Stimulated activated effector memory CD8-positive, alpha-beta T cell treated with anti-CD3 and anti-CD28 coated beads, Interleukin-12 subunit alpha, Interleukin-12 subunit beta, amount 100 ng/mL, for 72 hours (primary cell): ENCODE measurements around the gene GPR17.

Source experiments
- ATAC-seq: fragments of 150-1000 bp; cut with Tn5 transposase; 2 replicates; pipeline ENCODE4 v1.10.0; 2021
- DNase-seq, 2 donors: peaks; one replicate each; pipeline ENCODE4 v3.0.0; 2021 to 2022; ENCODE audit warnings: low spot score in 2 of 2
- H3K27ac Mint-ChIP-seq: one replicate; pipeline ENCODE4 v1.8.0; 2022; ENCODE audit warnings: mild to moderate bottlenecking, mixed read lengths
- H3K36me3 Mint-ChIP-seq: one replicate; pipeline ENCODE4 v1.8.0; 2022; ENCODE audit warnings: mild to moderate bottlenecking, mixed read lengths
- H3K4me1 Mint-ChIP-seq: one replicate; pipeline ENCODE4 v1.8.0; 2022; ENCODE audit warnings: mixed read lengths
- H3K4me3 Mint-ChIP-seq: one replicate; pipeline ENCODE4 v1.8.0; 2022; ENCODE audit warnings: mild to moderate bottlenecking, mixed read lengths
- H3K9me3 Mint-ChIP-seq: one replicate; pipeline ENCODE4 v1.8.0; 2022; ENCODE audit warnings: mixed read lengths

The GPR17 gene

DNA sequence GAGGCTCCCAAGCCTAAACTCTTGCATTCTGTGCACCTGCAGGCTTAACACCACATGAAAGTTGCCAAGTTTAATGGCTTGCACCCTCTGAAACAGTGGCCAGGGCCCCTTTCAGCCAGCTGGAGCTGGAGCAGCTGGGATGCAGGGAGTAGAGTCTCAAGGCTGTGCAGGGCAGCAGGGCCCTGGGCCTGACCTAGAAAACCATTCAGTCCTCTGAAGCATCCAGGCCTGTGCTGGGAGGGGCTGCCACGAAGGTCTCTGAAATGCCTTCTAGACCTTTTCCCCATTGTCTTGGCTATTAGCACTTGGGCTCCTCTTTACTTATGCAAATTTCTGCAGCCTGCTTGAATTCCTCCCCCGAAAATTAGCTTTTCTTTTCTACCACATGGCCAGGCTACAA lies 44.7 kb downstream of the GPR17 start:
- Mint-ChIP-seq H3K4me3 (no peak overlapping the region), H3K4me1 (no peaks in the 10 kb centered on the region), H3K9me3 (peaks cover 12% of the 10 kb centered on the region), H3K27ac (no peak overlapping the region), H3K36me3 (no peaks in the 10 kb centered on the region)
- DNase-seq (no peak), ATAC-seq (no peak)

DNA sequence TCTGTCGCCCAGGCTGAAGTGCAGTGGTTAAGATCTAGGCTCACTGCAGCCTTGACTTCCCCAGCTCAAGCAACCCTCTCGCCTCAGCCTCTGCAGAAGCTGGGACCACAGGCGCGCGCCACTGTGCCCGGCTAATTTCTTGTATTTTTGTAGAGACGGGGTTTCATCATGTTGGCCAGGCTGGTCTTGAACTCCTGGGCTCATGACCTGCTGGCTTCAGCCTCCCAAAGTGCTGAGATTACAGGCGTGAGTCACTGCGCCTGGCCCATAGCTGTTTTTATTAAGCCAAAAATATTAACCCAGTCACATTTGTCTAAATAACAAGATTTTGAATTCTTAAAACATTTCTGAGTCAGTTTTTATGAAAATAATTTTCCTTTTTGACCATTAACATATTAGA lies 49.0 kb downstream of the GPR17 start:
- H3K4me3 Mint-ChIP-seq: no peak overlapping the region
- ATAC-seq (no peak), DNase-seq (no peak)
- H3K4me1 Mint-ChIP-seq: no peaks in the 10 kb centered on the region
- H3K27ac Mint-ChIP-seq: no peak overlapping the region
- peaks cover under 1% of the 10 kb centered on the region for H3K36me3 Mint-ChIP-seq
- peaks cover 12% of the 10 kb centered on the region for H3K9me3 Mint-ChIP-seq

DNA sequence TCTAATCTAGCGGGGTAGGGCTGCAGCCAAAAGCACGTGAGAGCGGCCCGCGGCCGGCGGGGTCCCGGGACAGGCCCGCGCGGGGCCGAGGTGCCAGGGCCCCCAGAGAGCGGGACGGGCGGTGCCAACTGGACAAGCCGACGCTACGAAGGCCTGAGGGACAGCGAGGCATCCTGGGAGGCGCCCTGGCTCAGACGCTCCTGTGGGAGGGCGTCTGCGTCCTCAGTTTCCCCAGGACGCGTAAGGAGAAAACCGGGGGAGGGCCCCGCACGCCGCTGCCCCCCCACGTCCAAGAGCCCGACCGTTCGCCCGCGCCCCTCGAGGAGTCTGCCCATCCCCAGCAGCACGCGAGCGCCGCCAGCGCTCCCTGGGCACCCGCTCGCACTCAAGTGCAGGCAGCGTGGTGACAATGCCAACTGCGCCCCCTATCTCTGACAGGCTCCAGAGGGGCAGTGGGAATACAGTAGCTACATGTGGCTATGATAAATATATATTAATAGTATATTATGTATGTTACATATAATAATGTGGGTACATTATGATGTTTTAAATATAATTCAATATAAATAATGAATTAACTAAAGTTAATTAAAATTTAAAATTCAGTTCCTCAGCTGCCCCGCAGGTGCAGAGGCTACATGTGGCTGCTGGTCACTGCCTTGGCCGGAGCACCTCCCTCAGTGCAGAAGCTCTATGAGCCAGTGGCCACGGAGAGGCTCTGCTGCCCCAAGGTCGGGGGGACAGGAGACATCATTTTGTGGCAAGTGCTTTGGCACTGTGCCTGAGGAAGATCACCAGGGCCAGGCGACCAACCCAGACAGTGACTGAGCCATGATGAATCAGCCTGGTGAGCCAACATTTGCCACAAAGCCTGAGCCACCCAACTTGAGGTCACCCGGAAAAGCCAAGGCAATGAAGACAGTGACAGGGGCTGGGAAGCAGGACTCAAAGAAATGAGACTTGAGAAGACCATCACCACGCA lies 49.8 kb downstream of the GPR17 start:
- Mint-ChIP-seq H3K4me1 (peaks cover 8% of the 10 kb centered on the region), H3K36me3 (peaks cover 8% of the 10 kb centered on the region), H3K9me3 (peaks cover 12% of the 10 kb centered on the region), H3K4me3 (no peak overlapping the region), H3K27ac (no peak overlapping the region)
- DNase-seq (no peak), ATAC-seq (peak; percentile 79)

DNA sequence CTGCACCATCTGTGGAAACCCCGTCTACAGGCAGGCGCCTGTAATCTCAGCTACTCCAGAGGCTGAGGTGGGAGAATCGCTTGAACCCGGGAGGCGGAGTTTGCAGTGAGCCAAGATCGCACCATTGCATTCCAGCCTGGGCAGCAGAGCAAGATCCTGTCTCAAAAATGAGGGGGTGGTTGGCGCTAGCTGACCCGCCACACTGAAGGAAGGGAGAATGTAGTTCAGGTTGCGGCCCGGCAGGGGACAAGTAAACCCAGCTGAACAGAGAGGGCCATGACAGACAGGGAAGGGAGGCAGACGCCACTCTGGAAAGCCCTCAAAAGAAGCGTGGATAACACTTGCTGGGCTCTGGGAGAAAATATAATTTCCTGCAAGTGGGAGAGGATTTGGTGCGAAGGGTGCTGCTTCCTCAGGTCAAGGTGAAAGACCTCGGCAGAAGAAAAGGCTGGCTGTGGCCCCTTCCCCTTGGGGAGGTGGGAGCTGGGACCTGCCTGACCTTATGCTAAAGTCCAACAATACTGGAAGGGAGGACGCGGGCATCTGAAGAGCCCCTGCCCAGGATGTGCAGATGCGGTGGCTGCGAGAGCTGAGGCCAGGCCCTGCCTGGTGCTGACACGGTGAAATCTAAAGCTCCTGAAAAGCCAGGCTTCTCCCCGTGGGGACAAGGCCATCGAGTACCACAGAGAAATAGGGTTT lies 51.7 kb downstream of the GPR17 start:
- H3K36me3 Mint-ChIP-seq: peaks cover 21% of the 10 kb centered on the region
- no peak overlapping the region for H3K4me3 Mint-ChIP-seq
- peak overlapping the region; percentile 36 for H3K27ac Mint-ChIP-seq
- peaks cover 8% of the 10 kb centered on the region for H3K4me1 Mint-ChIP-seq
- no peak for DNase-seq
- ATAC-seq: no peak
- no peaks in the 10 kb centered on the region for H3K9me3 Mint-ChIP-seq

DNA sequence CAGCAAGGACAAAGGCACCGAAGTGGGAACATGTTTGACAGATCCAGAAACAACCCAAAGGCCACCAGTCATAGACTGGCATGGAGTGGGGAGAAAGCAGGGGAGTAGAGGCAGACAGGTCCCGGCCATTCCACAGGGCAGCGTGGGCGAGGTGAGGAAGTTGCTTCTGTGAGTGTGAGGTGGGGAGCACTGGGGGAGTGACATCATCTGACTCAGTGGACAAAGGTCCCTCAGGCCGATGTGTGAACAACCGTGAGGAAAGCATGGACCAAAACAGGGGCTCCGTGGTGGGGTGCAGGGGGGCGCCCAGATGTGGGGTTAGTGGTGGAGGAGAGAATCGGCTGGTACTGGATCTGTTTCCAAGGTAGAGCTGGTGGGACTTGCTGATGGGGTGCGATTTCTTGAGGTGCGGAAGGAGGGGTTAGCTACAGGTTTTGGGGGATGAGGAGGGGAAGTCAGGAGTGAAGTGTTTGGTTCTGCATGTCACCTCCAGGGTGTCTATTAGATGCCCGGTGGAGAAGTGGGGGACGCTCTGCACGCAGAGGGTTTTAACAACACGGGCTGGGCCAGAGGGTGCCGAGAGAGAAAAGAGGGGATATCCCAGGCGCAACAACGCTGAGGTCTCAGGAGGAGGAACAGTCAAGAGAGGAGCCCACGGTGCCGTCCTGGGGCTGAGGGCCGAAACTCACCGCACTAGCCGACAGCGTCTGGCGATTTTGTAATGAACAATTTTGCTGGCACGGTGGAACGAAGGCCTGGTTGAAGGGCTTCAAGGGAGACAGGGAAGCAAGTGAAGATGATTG lies 52.8 kb downstream of the GPR17 start:
- DNase-seq (no peak), ATAC-seq (no peak)
- Mint-ChIP-seq H3K4me3 (no peak overlapping the region), H3K4me1 (peaks cover 8% of the 10 kb centered on the region), H3K27ac (peak overlapping the region; percentile 43), H3K9me3 (no peaks in the 10 kb centered on the region), H3K36me3 (peaks cover 31% of the 10 kb centered on the region)

DNA sequence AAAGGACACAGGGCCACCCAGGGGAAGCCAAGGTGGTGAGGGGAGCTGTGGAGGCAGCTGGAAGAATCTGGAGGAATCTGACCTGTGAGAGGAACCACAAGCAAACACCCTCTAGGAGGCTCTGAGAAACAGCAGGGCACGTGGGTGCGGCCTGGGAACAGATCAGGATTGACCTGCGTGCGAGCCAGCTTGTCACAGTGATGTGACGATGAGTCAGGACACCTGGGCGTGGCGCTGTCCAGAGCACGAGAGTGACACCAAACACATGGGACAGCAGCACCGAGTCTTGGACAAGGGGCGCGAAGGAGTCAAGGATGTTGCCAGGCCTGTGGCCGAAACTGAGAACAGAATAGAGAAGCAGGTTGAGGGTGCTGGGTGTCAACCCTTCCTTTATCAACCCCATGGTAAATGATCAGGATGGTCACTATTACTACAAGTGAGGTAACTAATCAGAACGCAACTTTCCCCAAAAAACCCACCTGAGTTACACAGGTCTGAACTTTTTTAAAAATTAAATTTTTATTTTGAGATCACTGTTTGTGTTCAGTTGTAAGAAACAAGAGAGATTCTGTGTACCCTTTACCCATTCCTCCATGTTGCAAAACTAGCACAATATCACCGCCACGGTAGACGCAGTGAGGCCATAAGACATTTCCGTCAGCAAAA lies 54.7 kb downstream of the GPR17 start:
- Mint-ChIP-seq H3K36me3 (peaks cover 50% of the 10 kb centered on the region), H3K9me3 (no peaks in the 10 kb centered on the region), H3K4me3 (peak overlapping the region; percentile 88), H3K4me1 (peaks cover 22% of the 10 kb centered on the region), H3K27ac (peak overlapping the region; percentile 94)
- ATAC-seq (peak; percentile 6), DNase-seq (peak in 1 of 2 donors; percentile 58)

DNA sequence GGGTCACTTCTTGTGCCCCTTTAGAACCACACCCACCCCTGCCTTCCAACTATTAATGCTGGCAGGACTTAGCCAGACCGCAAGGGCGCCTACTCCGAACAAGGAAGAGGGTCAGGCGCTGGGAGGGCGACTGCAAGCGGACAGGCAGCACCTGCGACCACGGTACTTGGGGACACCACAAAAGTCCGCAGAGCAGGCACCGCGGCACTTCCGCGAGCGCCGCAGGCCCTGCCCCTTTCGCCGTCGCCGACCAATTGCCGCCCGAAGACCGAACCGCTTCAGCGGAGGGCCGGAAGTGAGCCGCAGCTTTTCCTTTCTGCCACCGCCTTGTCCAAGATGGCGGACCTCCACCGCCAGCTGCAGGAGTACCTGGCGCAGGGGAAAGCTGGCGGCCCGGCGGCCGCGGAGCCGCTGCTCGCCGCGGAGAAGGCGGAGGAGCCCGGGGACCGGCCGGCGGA lies 55.3 kb downstream of the GPR17 start, which contains the start of gene SFT2D3:
TSS of gene SFT2D3 (plus strand) at position 305 of the 458 bp plus-strand sequence. CDS start at position 337, 32 bp downstream.
- Mint-ChIP-seq H3K36me3 (peaks cover 55% of the 10 kb centered on the region), H3K4me3 (peak within 1 kb of the TSS; percentile 88), H3K27ac (peak within 1 kb of the TSS; percentile 94), H3K9me3 (no peaks in the 10 kb centered on the region), H3K4me1 (peaks cover 22% of the 10 kb centered on the region)
- DNase-seq (peak; percentile 81 to 94), ATAC-seq (peak; percentile 87)

DNA sequence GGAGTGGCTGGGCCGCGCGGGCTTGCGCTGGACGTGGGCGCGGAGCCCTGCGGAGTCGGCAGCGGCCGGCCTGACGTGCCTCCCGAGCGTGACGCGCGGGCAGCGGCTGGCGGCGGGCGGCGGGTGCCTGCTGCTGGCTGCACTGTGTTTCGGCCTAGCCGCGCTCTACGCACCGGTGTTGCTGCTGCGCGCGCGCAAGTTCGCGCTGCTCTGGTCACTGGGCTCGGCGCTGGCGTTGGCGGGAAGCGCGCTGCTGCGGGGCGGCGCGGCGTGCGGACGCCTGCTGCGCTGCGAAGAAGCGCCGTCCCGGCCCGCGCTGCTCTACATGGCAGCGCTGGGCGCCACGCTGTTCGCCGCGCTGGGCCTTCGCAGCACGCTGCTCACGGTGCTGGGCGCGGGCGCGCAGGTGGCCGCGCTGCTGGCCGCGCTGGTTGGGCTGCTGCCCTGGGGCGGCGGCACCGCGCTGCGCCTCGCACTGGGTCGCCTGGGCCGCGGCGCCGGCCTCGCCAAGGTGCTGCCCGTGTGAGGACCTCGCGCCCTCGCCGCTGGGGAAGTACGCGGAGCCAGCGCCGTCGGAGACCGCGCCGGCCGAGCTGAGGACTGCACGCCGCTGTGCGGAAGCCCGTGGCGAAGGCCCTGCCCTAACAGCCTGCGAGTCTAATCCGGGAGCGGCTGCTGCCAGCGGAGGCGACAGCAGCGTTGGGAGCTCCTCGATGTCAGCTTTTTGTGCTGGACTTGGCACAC lies 55.9 kb downstream of the GPR17 start:
- H3K9me3 Mint-ChIP-seq: no peaks in the 10 kb centered on the region
- ATAC-seq (peak; percentile 84), DNase-seq (peak; percentile 65 to 86)
- H3K4me1 Mint-ChIP-seq: peaks cover 22% of the 10 kb centered on the region
- peak overlapping the region; percentile 88 for H3K4me3 Mint-ChIP-seq
- peak overlapping the region; percentile 94 for H3K27ac Mint-ChIP-seq
- peaks cover 61% of the 10 kb centered on the region for H3K36me3 Mint-ChIP-seq
